Measurements from ENCODE around the gene LDB2. TPM values are rescaled to one million over a fixed set of nuclear protein-coding genes. Genes with fewer than 3 reads are reported as not detected.

LDB2 gene
- polyA plus RNA-seq, 3 donors: not detected

- WGBS (ENCODE audit: insufficient coverage): 80% methylated on average over 8 of the region's 12 CpGs
- H3K9me3 Mint-ChIP-seq: peaks cover 2 to 6% (median 5%) of the 10 kb centered on the region in 7 donors
- H3K27ac Mint-ChIP-seq: no peak overlapping the region
- Histone ChIP-seq H2AFZ (ENCODE audit: insufficient read depth, low read depth, low read length, poor library complexity, severe bottlenecking) (no peak overlapping the region), H3K9ac (ENCODE audit: insufficient read depth, low read length, poor library complexity, severe bottlenecking) (no peak overlapping the region), H3K36me3 (replicated peaks in 1 of 2; ENCODE audit: control insufficient read depth in 1 of 2, insufficient read depth in 2 of 2, low read length in 2 of 2) (no peaks in the 10 kb centered on the region), H3K27ac (ENCODE audit: low read depth in 1 of 2, low read length in 2 of 2) (no peak overlapping the region), H3K4me1 (ENCODE audit: control insufficient read depth in 1 of 2, insufficient read depth in 2 of 2, low read length in 2 of 2) (peaks cover 3 to 5% of the 10 kb centered on the region in 2 donors), H3K27me3 (ENCODE audit: control insufficient read depth in 2 of 2, insufficient read depth in 2 of 2, low read length in 2 of 2) (no peaks in the 10 kb centered on the region), H4K20me1 (ENCODE audit: insufficient read depth, low read length) (no peaks in the 10 kb centered on the region), H3K4me2 (replicated peaks; ENCODE audit: extremely low read depth, low read length, poor library complexity, severe bottlenecking) (no peak overlapping the region), H3K4me3 (replicated peaks in 1 of 3; ENCODE audit: low read depth in 2 of 3, low read length in 3 of 3) (no peak overlapping the region), H3K9me3 (replicated peaks in 1 of 2; ENCODE audit: control insufficient read depth in 1 of 2, insufficient read depth in 1 of 2, low read length in 2 of 2) (no peaks in the 10 kb centered on the region), H3K79me2 (ENCODE audit: insufficient read depth, low read length) (no peaks in the 10 kb centered on the region)
- DNase-seq: no peak
- no peaks in the 10 kb centered on the region for H3K36me3 Mint-ChIP-seq
- no peak for TF ChIP-seq CTCF (IDR thresholded peaks at IDR 0.05)
- H3K4me1 Mint-ChIP-seq: peaks cover 5% of the 10 kb centered on the region
- intact Hi-C loops (cut with micrococcal nuclease): no loop called here
- H3K4me3 Mint-ChIP-seq: no peak overlapping the region
- peaks cover 0 to 2% (median 2%) of the 10 kb centered on the region in 3 donors for H3K27me3 Mint-ChIP-seq (ENCODE audit: low read depth in 3 of 3)
Measured at GRCh38 chr4:16665942-16666551, 232.4 kb downstream of the LDB2 start.

- Histone ChIP-seq H2AFZ (ENCODE audit: insufficient read depth, low read depth, low read length, poor library complexity, severe bottlenecking) (no peak overlapping the region), H3K9ac (ENCODE audit: insufficient read depth, low read length, poor library complexity, severe bottlenecking) (no peak overlapping the region), H3K27ac (ENCODE audit: low read depth in 1 of 2, low read length in 2 of 2) (no peak overlapping the region), H3K27me3 (ENCODE audit: control insufficient read depth in 2 of 2, insufficient read depth in 2 of 2, low read length in 2 of 2) (no peaks in the 10 kb centered on the region), H3K4me2 (replicated peaks; ENCODE audit: extremely low read depth, low read length, poor library complexity, severe bottlenecking) (no peak overlapping the region), H3K4me1 (ENCODE audit: control insufficient read depth in 1 of 2, insufficient read depth in 2 of 2, low read length in 2 of 2) (peaks cover 3 to 6% of the 10 kb centered on the region in 2 donors), H3K79me2 (ENCODE audit: insufficient read depth, low read length) (no peaks in the 10 kb centered on the region), H3K9me3 (replicated peaks in 1 of 2; ENCODE audit: control insufficient read depth in 1 of 2, insufficient read depth in 1 of 2, low read length in 2 of 2) (no peaks in the 10 kb centered on the region), H3K4me3 (replicated peaks in 1 of 3; ENCODE audit: low read depth in 2 of 3, low read length in 3 of 3) (no peak overlapping the region), H3K36me3 (replicated peaks in 1 of 2; ENCODE audit: control insufficient read depth in 1 of 2, insufficient read depth in 2 of 2, low read length in 2 of 2) (no peaks in the 10 kb centered on the region), H4K20me1 (ENCODE audit: insufficient read depth, low read length) (no peaks in the 10 kb centered on the region)
- Mint-ChIP-seq H3K36me3 (no peaks in the 10 kb centered on the region), H3K4me1 (peaks cover 6% of the 10 kb centered on the region), H3K27me3 (ENCODE audit: low read depth in 3 of 3) (peaks cover 0 to 2% (median 0%) of the 10 kb centered on the region in 3 donors), H3K27ac (no peak overlapping the region), H3K9me3 (peaks cover 0 to 6% (median 5%) of the 10 kb centered on the region in 7 donors), H3K4me3 (no peak overlapping the region)
- intact Hi-C loops (cut with micrococcal nuclease): no loop called here
- no peak for DNase-seq
- no peak for TF ChIP-seq CTCF (IDR thresholded peaks at IDR 0.05)
Measured at GRCh38 chr4:16663732-16664131, 234.7 kb downstream of the LDB2 start.

Measured in CD14-positive monocyte (primary cell).